Measurements from ENCODE around the gene FIG4. TPM values are rescaled to one million over a fixed set of nuclear protein-coding genes. Genes with fewer than 3 reads are reported as not detected.

FIG4 gene
- total RNA-seq, 1 experiment from 2014 or later = 10.9 TPM

DNA sequence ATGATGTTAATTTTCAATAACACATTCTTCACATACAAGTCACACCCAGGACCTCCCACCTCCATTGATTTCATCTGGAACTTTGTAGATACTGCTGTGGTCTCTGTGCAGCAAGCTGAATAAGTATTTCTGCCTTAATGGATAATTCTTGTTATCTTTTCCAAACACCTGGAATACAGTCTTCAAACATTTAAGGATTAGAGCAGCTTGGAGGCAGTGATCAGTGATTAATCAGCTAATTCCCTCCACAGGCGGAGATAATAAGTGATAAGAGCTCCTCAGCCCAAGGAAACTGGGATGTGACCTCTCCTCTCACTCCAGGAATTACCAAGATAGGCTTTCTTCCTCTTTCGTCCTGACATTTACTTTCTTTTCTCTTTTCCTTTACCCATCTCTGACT lies 110.7 kb downstream of the FIG4 start:
- Histone ChIP-seq H3K9me3 (ENCODE audit: low read depth, low read length, poor library complexity, severe bottlenecking) (no peaks in the 10 kb centered on the region), H3K27ac (ENCODE audit: low read depth, low read length, poor library complexity, severe bottlenecking) (no peak overlapping the region), H3K4me3 (ENCODE audit: low read depth, low read length, poor library complexity, severe bottlenecking) (no peak overlapping the region), H3K36me3 (ENCODE audit: insufficient read depth, low read length, poor library complexity, severe bottlenecking) (no peaks in the 10 kb centered on the region), H3K4me1 (ENCODE audit: insufficient read depth, low read length, poor library complexity, severe bottlenecking) (no peaks in the 10 kb centered on the region), H3K27me3 (replicated peaks; ENCODE audit: insufficient read depth, low read depth, low read length, poor library complexity) (no peaks in the 10 kb centered on the region)
- BruUV-seq (replicated peaks) = no TSS peak
- intact Hi-C loops (cut with micrococcal nuclease; ENCODE audit: unreplicated experiment) = no loop called here
- no peak for TF ChIP-seq EZH2 (IDR thresholded peaks at IDR 0.05; ENCODE audit: borderline replicate concordance, low read depth, low read length, poor library complexity, severe bottlenecking)
- TF ChIP-seq, protein P1, sequence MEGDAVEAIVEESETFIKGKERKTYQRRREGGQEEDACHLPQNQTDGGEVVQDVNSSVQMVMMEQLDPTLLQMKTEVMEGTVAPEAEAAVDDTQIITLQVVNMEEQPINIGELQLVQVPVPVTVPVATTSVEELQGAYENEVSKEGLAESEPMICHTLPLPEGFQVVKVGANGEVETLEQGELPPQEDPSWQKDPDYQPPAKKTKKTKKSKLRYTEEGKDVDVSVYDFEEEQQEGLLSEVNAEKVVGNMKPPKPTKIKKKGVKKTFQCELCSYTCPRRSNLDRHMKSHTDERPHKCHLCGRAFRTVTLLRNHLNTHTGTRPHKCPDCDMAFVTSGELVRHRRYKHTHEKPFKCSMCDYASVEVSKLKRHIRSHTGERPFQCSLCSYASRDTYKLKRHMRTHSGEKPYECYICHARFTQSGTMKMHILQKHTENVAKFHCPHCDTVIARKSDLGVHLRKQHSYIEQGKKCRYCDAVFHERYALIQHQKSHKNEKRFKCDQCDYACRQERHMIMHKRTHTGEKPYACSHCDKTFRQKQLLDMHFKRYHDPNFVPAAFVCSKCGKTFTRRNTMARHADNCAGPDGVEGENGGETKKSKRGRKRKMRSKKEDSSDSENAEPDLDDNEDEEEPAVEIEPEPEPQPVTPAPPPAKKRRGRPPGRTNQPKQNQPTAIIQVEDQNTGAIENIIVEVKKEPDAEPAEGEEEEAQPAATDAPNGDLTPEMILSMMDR (conservative IDR thresholded peaks at IDR 0.05; ENCODE audit: low read depth, low read length) = no peak
- POLR2A ChIA-PET (ENCODE audit: low non-redundant PET) = interaction anchor here (0.7 kb wide), 1 partner anchor 10 kb away, joined by 3 read pairs; no protein-coding TSS in a partner anchor
- no peak for DNase-seq (ENCODE audit: low spot score)
- CTCF ChIA-PET = no interaction called here

DNA sequence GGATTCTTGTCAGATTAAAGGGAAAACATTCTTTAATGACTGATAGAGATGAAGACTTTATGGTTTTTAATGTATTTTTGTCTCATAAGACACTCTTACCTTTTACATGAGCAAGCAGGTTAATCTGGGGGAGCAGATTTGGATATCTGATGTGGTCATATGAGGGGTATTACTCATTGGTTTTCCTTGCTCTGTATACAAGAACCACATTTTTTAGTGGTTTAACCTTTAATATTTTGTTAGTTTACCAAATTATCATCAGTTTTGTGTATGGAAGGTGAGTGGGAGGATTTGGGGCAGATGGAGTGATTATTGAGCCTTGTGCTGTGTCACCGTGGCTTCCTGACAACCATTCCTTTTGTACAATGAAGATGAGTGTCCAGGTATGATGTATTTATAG lies 112.9 kb downstream of the FIG4 start:
- POLR2A ChIA-PET (ENCODE audit: low non-redundant PET) = no interaction called here
- CTCF ChIA-PET = no interaction called here
- Histone ChIP-seq H3K4me1 (ENCODE audit: insufficient read depth, low read length, poor library complexity, severe bottlenecking) (no peaks in the 10 kb centered on the region), H3K27me3 (replicated peaks; ENCODE audit: insufficient read depth, low read depth, low read length, poor library complexity) (no peaks in the 10 kb centered on the region), H3K36me3 (ENCODE audit: insufficient read depth, low read length, poor library complexity, severe bottlenecking) (no peaks in the 10 kb centered on the region), H3K27ac (ENCODE audit: low read depth, low read length, poor library complexity, severe bottlenecking) (no peak overlapping the region), H3K4me3 (ENCODE audit: low read depth, low read length, poor library complexity, severe bottlenecking) (no peak overlapping the region), H3K9me3 (ENCODE audit: low read depth, low read length, poor library complexity, severe bottlenecking) (no peaks in the 10 kb centered on the region)
- DNase-seq (ENCODE audit: low spot score) = no peak
- TF ChIP-seq, protein P1 (conservative IDR thresholded peaks at IDR 0.05; ENCODE audit: low read depth, low read length) = no peak
- no peak for TF ChIP-seq EZH2 (IDR thresholded peaks at IDR 0.05; ENCODE audit: borderline replicate concordance, low read depth, low read length, poor library complexity, severe bottlenecking)
- intact Hi-C loops (cut with micrococcal nuclease; ENCODE audit: unreplicated experiment) = no loop called here
- BruUV-seq (replicated peaks) = no TSS peak

DNA sequence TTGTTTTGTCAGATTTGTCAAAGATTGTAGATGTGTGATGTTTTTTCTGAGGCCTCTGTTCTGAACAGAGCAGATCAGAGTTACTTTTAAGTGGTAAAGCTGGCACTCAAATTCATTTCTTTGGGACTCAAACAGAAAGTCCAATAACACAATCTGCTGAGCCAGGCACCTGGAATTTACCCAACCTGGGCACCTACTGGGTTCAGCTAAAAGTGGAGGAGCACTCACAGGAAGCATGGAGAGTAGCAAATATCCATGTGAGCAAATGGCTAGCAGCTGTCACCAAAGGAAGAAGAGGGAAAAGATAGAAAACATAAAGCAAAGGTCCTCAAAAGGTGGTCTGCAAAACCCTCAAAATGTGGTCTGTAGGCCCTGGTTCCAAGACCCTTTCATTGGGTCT lies 116.8 kb downstream of the FIG4 start:
- H3K27ac ChIP-seq (ENCODE audit: low read depth, low read length, poor library complexity, severe bottlenecking) = no peak overlapping the region
- CTCF ChIA-PET = no interaction called here
- POLR2A ChIA-PET (ENCODE audit: low non-redundant PET) = no interaction called here
- no peak for DNase-seq (ENCODE audit: low spot score)
- no peaks in the 10 kb centered on the region for H3K27me3 ChIP-seq (replicated peaks; ENCODE audit: insufficient read depth, low read depth, low read length, poor library complexity)
- intact Hi-C loops (cut with micrococcal nuclease; ENCODE audit: unreplicated experiment) = no loop called here
- TF ChIP-seq, protein P1 (conservative IDR thresholded peaks at IDR 0.05; ENCODE audit: low read depth, low read length) = no peak
- H3K9me3 ChIP-seq (ENCODE audit: low read depth, low read length, poor library complexity, severe bottlenecking) = no peaks in the 10 kb centered on the region
- no TSS peak for BruUV-seq (replicated peaks)
- H3K4me3 ChIP-seq (ENCODE audit: low read depth, low read length, poor library complexity, severe bottlenecking) = no peak overlapping the region
- no peaks in the 10 kb centered on the region for H3K36me3 ChIP-seq (ENCODE audit: insufficient read depth, low read length, poor library complexity, severe bottlenecking)
- no peaks in the 10 kb centered on the region for H3K4me1 ChIP-seq (ENCODE audit: insufficient read depth, low read length, poor library complexity, severe bottlenecking)

All from A673 (cell line).